IPS-NIHi11 (cell line): ENCODE measurements around the gene PGAM2.

ENCODE experiments used
- DNase-seq: peaks from one replicate; pipeline ENCODE4 v3.0.0; 2012; ENCODE audit warnings: mixed read lengths, low spot score

PGAM2 gene

GRCh38 chr7:44103923-44104859, 38.8 kb upstream of the PGAM2 start, which contains the start of gene AEBP1:
Gene AEBP1, plus strand, starts transcription at chr7:44104345. Its CDS starts 321 bp downstream, at chr7:44104666.
- DNase-seq, result peak; percentile 88

DNA sequence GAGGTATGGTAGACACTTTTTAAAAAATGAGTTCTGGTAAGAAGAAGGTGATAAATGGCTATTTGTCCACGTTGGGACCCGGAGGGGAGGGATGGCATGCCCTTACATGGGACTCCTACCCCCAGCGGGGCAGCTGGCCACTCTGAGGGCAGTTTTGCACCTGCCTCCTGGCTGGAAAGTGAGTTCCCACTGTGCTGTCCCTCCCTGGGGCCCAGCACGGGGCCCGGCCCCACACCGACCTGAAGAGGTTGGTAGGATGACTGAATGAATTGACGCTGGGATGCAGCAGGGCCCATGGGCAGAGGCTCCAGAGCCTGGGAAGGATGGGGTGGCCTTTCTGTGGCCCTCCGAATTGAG, 38.2 kb upstream of the PGAM2 start:
- peak; percentile 28 for DNase-seq

DNA sequence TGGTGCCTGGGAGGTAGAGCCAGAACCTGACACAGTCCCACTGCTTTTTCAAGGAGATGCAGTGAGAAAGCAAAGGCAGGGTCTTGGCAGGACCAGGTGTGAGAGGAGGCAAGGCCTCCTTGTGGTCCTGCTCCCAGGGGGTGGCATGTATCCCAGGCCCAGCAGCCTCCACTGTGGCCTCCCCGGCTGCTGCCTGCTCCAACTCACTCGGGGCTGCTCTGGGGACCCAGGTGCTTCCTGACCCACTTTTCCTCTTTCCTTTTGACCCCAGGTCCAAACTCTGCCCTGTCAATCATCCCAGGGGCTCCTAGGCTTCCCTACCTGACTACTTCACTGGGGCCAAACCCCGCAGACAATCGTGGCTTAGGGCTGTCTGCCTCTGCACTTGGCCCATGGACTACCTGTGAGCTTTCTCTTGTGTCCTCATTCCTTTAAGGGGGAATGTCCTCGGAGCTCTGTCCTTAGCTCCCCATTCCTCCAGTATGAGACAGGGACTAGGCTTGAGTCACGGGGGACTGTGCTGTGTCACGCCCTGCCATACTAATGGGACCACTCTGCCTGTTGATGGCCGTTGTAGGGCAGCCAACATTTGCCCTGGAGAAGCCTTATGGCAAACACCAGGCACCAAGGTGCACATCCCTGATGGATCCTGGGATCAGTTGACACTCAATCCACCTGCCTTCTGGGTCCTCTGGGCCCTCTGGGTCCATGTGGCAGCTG, 37.6 kb upstream of the PGAM2 start:
- DNase-seq, result no peak

- no peak for DNase-seq
These were observed 36.8 kb upstream of the PGAM2 start for GRCh38 chr7:44101966-44102845.

DNA sequence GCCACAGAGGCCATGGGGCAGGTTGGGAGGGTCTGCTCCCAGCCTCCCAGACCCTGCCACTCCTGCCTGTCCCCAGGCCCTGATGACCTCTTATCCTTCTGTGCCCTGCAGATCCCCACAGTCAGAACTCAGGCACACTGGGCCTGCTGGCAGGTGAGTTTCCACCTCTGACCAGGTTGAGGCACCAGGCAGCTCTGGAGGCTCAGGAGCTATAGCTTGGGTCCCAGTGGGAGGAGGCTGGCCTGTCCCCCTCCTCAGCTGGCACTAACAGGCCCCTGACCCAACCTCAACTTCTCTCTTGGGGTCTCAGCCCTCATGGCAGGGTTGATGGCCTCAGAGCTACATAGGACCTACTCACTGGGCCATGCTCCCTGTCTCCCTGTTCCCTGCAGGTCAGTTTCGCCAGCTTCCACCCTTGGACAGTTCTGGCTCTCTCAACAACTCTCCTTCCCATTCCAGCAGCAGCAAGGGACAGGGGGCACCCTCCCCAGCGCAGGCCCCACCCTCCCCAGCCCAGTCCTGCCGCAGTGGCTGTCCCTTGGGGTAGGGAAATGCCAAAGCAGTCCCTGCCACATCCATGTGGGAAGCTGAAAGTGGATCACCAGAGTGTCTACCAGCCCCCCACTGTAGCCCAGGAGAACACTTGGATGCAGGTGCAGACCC, 36.1 kb upstream of the PGAM2 start:
- no peak for DNase-seq

DNA sequence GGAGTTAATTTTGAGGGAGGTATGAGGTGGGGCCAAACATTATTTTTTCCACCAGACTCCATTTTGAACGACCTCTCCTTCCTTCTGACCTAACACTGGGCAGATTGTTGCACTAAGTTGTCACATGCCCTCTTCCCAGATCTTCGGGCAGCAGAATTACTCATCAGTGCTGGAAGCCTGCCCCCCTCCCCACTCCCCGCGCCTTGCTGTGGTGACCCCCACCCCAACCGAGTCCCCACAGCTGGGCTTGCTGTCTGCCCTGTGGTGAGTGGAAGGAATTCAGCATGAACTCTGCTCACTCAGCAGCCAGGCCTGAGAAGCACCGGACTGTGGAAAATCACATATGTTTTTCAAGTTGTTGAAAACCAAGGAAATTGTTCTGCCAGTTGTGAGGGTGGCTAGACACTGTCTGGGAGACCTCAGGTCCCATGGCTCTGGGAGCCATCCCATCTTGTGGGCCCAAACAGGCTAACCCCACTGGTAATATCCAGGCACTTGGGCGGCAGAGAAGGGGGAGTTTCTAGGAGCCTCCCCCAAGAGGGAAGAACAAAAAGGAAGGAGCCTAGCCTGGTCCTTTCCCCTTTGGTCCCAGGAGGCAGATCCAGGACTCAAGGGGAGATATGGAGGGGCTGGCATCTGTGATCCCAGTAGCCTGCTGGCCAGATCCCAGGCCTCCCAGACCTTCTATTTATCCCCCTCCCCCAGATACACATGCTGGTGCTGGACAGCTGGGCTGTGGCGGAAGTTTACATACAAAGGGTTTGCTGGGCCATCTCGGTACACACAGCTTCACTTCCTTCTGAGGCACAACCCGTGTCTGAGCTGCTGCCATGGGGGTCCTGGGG, 35.3 kb upstream of the PGAM2 start:
- no peak for DNase-seq

GRCh38 chr7:44099669-44100068, 34.3 kb upstream of the PGAM2 start:
- DNase-seq, result no peak

DNA sequence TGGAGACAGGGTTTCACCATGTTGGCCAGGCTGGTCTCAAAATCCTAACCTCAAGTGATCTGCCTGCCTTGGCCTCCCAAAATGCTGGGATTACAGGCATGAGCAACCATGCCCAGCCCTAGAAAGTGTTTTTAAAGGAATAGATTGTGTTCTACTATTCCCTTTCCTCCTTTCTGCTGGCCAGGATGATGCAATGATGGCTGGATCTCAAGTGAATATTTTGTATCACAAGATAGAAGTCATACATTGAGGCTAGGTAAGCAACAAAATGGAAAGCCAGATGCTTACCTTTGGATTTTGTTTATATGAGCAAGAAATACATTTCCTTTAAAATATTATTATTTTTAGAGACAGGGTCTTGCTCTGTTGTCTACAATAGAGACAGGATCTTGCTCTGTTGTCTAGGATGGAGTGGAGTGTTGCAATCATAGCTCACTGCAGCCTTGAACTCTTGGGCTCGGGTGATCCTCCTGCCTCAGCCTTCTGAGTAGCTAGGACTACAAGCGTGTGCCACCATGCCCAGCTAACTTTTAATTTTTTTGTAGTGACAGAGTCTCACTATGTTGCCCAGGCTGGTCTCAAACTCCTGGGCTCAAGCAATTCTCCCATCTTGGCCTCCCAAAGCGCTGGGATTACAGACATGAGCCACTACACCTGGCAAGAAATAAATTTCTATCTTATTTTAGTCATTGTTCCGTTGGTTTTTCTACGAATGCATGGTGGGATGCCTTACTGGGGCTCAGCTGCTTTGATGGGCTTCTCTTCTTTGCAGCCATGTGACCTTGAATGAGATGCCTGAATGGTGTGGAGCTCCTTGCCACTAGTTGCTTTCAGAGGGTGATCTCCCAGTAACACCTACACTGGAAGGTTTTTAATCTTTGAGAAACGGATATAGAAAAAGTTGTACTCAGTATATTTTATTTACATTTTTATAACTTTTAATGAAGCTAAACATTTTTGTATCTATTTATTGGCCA, 33.0 kb upstream of the PGAM2 start:
- no peak for DNase-seq

GRCh38 chr7:44097064-44097932, 31.9 kb upstream of the PGAM2 start:
- no peak for DNase-seq

- DNase-seq, result no peak
These were observed 31.0 kb upstream of the PGAM2 start for GRCh38 chr7:44096326-44096881.

DNA sequence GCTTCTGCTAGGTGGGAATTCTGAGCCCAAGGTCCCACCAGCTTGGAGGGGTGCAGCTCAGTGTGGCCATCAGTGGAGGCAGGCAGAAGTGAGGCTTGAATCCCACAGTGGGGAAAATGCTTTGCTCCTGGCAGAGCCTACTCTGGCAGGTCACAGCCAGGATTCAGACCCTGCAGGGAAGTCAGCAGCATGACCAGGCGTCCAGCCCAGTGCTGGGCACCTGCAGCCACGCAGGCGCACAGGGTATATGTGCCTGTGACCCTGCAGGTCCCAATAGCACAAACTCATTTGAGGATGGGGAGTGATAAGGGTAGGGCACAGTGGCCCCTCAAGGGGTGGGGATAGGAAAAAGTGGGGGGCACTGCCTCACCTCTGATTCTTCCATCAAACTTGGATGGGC, 30.4 kb upstream of the PGAM2 start:
- DNase-seq, result no peak

DNA sequence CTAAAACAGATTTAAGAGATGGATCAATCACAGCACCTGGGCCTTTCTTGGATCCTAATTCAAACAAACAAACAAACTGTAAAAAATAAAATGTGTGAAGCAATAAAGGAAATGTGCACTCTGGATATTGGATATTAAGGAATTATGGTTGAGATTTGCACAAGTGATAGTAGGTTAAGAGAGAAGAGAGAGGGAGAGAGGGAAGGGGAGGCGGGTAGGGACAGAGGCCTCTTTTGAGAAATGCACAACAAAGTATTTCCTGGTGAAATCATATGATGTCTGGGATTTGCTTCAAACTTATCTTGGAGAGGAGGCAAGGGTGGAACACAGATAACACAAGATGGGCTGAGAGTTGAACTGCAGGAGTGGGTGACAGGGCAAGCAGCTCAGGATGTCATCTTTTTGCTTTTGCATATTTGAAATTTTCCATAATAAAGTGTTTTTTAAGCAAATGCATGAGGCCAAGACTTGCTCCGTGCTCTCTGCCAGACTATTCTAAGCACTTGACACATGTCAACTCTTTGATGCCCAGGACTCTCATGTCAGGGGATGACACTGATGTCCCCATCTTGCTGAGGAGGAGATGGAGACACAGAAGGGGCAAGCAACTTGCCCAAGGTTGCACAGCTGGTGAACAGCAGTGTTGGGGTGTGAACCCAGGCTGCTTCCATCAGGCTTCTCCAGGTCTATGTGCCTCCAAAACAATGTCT, 29.7 kb upstream of the PGAM2 start:
- no peak for DNase-seq

GRCh38 chr7:44094365-44094764, 29.0 kb upstream of the PGAM2 start:
- no peak for DNase-seq

DNA sequence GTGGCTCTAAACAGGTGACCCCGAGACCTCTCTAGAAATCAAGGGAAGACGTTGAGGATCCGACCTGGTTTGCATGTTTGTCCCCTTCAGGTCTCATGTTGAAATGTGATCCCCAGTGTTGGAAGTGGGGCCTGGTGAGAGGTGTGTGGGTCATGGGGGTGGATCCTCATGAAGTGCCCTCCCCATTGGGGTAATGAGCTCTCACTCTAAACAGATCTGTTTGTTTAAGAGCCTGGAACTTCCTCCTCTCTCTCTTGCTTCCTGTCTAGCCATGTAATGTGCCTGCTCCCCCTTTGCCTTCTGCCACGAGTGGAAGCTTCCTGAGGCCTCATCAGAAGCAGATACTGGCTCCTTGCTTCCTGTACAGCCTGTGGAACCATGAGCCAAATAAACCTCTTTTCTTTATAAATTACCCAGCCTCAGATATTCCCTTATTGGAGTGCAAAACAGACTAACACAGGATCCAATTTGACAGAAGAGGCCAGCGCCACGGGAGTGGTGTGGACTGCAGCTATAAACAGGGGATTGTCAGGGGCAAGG, 27.8 kb upstream of the PGAM2 start:
- no peak for DNase-seq

DNA sequence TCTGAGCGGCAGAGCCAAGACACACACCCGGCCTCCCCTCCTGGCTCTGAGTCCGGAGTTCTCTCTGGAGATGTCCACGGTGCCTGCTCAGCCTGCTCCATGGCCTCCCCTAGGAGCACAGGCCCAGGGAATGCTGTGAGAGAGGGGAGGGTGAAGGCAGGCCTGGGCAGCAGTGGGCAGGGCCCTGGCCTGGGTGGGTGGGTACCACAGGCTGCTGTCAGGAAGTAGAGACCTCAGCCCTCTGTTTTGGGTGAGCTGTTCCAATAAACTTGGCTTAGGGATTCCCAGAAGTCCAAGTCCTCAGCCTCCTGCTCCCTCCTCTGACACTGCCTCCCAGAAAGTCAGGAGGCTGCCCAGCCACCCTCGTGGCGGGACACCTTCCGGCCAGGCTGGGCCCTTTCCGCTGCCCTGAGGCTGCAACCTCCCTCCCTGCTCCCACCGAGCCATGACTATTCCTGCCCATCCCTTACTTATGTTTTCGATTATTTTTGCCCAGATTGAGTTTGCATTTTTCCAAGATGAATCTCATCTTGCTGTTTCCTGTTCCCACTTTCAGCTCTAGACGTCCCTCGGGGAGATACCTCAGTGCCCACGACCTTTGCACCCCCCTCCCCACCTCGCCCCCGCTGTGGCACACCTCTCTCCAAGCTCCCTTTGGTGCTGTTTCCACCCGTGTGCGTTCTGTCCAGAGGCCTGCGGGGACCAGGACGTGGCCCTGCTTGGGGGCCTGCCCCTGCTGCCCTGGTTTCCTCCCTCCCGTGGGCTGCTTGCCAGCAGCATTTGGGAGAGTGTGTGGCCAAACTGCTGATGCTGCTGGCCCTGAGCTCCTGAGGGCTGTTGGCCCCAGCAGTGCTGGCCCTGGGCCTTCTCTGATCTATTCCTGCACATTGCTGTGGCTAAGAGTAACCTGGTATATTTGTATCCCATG, 22.8 kb upstream of the PGAM2 start:
- no peak for DNase-seq

- no peak for DNase-seq
These were observed 21.3 kb upstream of the PGAM2 start for GRCh38 chr7:44086627-44087026.
